Muscle layer of colon (tissue), 2 donors: ENCODE measurements around the gene SERPINB8.

ENCODE experiments used
- H3K27ac ChIP-seq: one replicate; pipeline ENCODE4 v1.7.0; 2013; ENCODE audit warnings: low read depth, mild to moderate bottlenecking, low read length, moderate library complexity
- H3K27me3 ChIP-seq, 2 donors: one replicate each; pipeline ENCODE4 v1.7.0; 2013; ENCODE audit warnings: low read length in 2 of 2, mild to moderate bottlenecking in 2 of 2; ENCODE audit not compliant: insufficient read depth in 2 of 2, control insufficient read depth in 1 of 2
- H3K36me3 ChIP-seq: one replicate; pipeline ENCODE4 v1.7.0; 2013; ENCODE audit warnings: mild to moderate bottlenecking, low read length; ENCODE audit not compliant: insufficient read depth
- H3K4me1 ChIP-seq: one replicate; pipeline ENCODE4 v1.7.0; 2013; ENCODE audit warnings: mild to moderate bottlenecking, low read length; ENCODE audit not compliant: insufficient read depth
- H3K4me3 ChIP-seq, 2 donors: one replicate each; pipeline ENCODE4 v1.7.0; 2013; ENCODE audit warnings: low read length in 2 of 2, low read depth in 1 of 2, mild to moderate bottlenecking in 1 of 2, moderate library complexity in 1 of 2
- H3K9ac ChIP-seq: one replicate; pipeline ENCODE4 v1.7.0; 2013; ENCODE audit warnings: low read length
- H3K9me3 ChIP-seq: one replicate; pipeline ENCODE4 v1.7.0; 2013; ENCODE audit warnings: mild to moderate bottlenecking, low read length
- donor health status: abdominal sarcoma.
- donor health status: Adenocarcinoma of cecum.

Gene SERPINB8

GRCh38 chr18:63987743-63988142 lies 17.9 kb downstream of the SERPINB8 start:
- Histone ChIP-seq H3K4me3 (no peak overlapping the region), H3K27me3 (no peaks in the 10 kb centered on the region), H3K4me1 (no peaks in the 10 kb centered on the region), H3K9ac (no peak overlapping the region), H3K36me3 (no peaks in the 10 kb centered on the region), H3K9me3 (no peaks in the 10 kb centered on the region), H3K27ac (no peak overlapping the region)

DNA sequence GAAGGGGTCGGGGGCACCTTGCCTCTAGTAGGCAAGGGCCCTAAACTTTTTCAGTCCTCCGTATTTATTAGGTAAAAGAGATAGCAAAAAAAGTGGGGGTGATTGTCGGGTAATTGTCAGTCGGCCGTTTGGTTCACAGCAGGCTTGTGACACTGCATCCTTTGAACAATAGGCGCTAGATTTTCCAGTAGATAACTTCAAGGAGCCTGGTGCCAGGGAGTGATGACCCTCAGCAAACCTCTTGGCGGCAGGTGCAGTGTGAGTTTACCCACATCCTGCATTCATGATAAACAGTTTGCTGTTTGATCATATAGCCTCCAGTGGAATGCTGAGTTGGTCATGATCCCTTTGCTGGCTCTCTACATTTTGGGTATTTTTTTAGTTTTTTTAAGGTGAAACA lies 22.9 kb downstream of the SERPINB8 start:
- H3K4me3 ChIP-seq: no peak overlapping the region
- H3K9ac ChIP-seq: no peak overlapping the region
- no peaks in the 10 kb centered on the region for H3K27me3 ChIP-seq
- no peak overlapping the region for H3K27ac ChIP-seq
- no peaks in the 10 kb centered on the region for H3K4me1 ChIP-seq
- H3K9me3 ChIP-seq: no peaks in the 10 kb centered on the region
- no peaks in the 10 kb centered on the region for H3K36me3 ChIP-seq

- Histone ChIP-seq H3K9me3 (no peaks in the 10 kb centered on the region), H3K36me3 (no peaks in the 10 kb centered on the region), H3K27ac (no peak overlapping the region), H3K9ac (no peak overlapping the region), H3K4me3 (no peak overlapping the region), H3K27me3 (no peaks in the 10 kb centered on the region), H3K4me1 (no peaks in the 10 kb centered on the region)
Measured at GRCh38 chr18:63994783-63995399, 25.0 kb downstream of the SERPINB8 start.

- Histone ChIP-seq H3K9ac (no peak overlapping the region), H3K4me1 (no peaks in the 10 kb centered on the region), H3K27me3 (no peaks in the 10 kb centered on the region), H3K36me3 (no peaks in the 10 kb centered on the region), H3K27ac (no peak overlapping the region), H3K4me3 (no peak overlapping the region), H3K9me3 (no peaks in the 10 kb centered on the region)
Measured at GRCh38 chr18:63997041-63997440, 27.2 kb downstream of the SERPINB8 start.

- Histone ChIP-seq H3K4me1 (no peaks in the 10 kb centered on the region), H3K4me3 (no peak overlapping the region), H3K9ac (no peak overlapping the region), H3K9me3 (no peaks in the 10 kb centered on the region), H3K36me3 (no peaks in the 10 kb centered on the region), H3K27me3 (no peaks in the 10 kb centered on the region), H3K27ac (no peak overlapping the region)
Measured at GRCh38 chr18:63997606-63998005, 27.7 kb downstream of the SERPINB8 start.

GRCh38 chr18:63999871-64000270 lies 30.0 kb downstream of the SERPINB8 start:
- H3K9ac ChIP-seq: no peak overlapping the region
- no peak overlapping the region for H3K4me3 ChIP-seq
- H3K27ac ChIP-seq: no peak overlapping the region
- H3K4me1 ChIP-seq: no peaks in the 10 kb centered on the region
- H3K27me3 ChIP-seq: no peaks in the 10 kb centered on the region
- no peaks in the 10 kb centered on the region for H3K9me3 ChIP-seq
- no peaks in the 10 kb centered on the region for H3K36me3 ChIP-seq

DNA sequence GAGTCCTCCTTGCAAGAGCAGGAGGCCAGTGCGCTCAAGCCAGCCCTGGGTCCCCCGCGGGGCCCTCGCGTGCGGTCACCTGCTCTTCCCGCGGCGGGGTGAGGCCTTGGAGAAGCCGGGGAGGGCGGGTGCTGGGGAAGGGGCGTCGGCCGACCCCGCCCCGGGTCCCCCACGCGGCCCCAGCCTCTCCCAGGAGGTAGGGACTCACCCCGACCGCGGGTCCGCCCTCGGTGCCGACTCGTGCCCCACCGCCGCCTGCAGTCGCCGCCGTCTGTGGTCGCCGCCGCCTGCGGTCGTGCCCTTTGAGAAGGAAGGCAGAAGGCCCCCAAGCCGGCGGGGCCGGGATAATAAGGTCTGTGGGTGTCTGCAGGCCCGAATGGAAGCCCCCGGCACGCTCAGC lies 32.7 kb downstream of the SERPINB8 start:
- Histone ChIP-seq H3K36me3 (no peaks in the 10 kb centered on the region), H3K27me3 (no peaks in the 10 kb centered on the region), H3K4me3 (no peak overlapping the region), H3K27ac (no peak overlapping the region), H3K9ac (no peak overlapping the region), H3K9me3 (no peaks in the 10 kb centered on the region), H3K4me1 (no peaks in the 10 kb centered on the region)

- no peak overlapping the region for H3K4me3 ChIP-seq
- no peaks in the 10 kb centered on the region for H3K36me3 ChIP-seq
- H3K27ac ChIP-seq: no peak overlapping the region
- H3K27me3 ChIP-seq: no peaks in the 10 kb centered on the region
- no peak overlapping the region for H3K9ac ChIP-seq
- no peaks in the 10 kb centered on the region for H3K4me1 ChIP-seq
- H3K9me3 ChIP-seq: no peaks in the 10 kb centered on the region
Measured at GRCh38 chr18:64009305-64009704, 39.4 kb downstream of the SERPINB8 start.

GRCh38 chr18:64011513-64011912 lies 41.6 kb downstream of the SERPINB8 start:
- no peaks in the 10 kb centered on the region for H3K36me3 ChIP-seq
- H3K4me3 ChIP-seq: no peak overlapping the region
- no peaks in the 10 kb centered on the region for H3K4me1 ChIP-seq
- no peaks in the 10 kb centered on the region for H3K9me3 ChIP-seq
- no peaks in the 10 kb centered on the region for H3K27me3 ChIP-seq
- H3K27ac ChIP-seq: no peak overlapping the region
- H3K9ac ChIP-seq: no peak overlapping the region

GRCh38 chr18:64017870-64018269 lies 48.0 kb downstream of the SERPINB8 start:
- Histone ChIP-seq H3K4me3 (no peak overlapping the region), H3K27ac (no peak overlapping the region), H3K9me3 (no peaks in the 10 kb centered on the region), H3K27me3 (no peaks in the 10 kb centered on the region), H3K36me3 (no peaks in the 10 kb centered on the region), H3K9ac (no peak overlapping the region), H3K4me1 (no peaks in the 10 kb centered on the region)

GRCh38 chr18:64019922-64020756 lies 50.3 kb downstream of the SERPINB8 start:
- no peaks in the 10 kb centered on the region for H3K9me3 ChIP-seq
- no peak overlapping the region for H3K4me3 ChIP-seq
- no peak overlapping the region for H3K27ac ChIP-seq
- H3K27me3 ChIP-seq: no peaks in the 10 kb centered on the region
- H3K4me1 ChIP-seq: no peaks in the 10 kb centered on the region
- no peaks in the 10 kb centered on the region for H3K36me3 ChIP-seq
- H3K9ac ChIP-seq: no peak overlapping the region

DNA sequence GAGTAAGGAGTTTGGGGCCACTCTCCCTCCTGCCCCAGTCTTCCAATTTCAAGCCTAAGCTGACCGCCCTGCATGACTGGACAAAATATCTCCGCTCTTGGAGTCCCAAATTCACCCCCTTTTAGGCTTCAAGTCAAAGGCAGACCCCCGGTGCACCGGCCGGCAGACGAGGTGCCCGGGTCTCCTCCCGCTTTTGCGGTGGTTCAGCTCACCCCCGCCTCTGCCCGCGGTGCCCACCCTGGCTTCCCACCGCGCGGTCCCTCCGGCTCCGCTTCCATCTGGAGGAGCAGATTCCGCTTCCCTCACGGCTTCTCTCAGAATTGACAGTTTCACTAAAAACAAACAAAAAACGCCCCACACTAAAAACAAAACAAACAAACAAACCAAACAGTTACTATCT lies 56.5 kb downstream of the SERPINB8 start:
- Histone ChIP-seq H3K9me3 (no peaks in the 10 kb centered on the region), H3K27ac (no peak overlapping the region), H3K36me3 (no peaks in the 10 kb centered on the region), H3K9ac (no peak overlapping the region), H3K4me3 (no peak overlapping the region), H3K4me1 (no peaks in the 10 kb centered on the region), H3K27me3 (no peaks in the 10 kb centered on the region)
